Germinal center (tissue), 1 donor: ENCODE data around the gene SFXN3.
"Not testable (repeated sequence)": the region's sequence is repeated elsewhere in the genome, so short reads cannot be mapped to it uniquely, and the experiment has no call there.

ENCODE experiments used
- DNase-seq: peaks from one replicate; pipeline ENCODE4 v3.0.0; 2012; ENCODE audit warnings: mixed read lengths, low spot score

SFXN3 gene

GRCh38 chr10:101015582-101015973, 15.5 kb upstream of the SFXN3 start:
- DNase-seq = no peak

- no peak for DNase-seq
Observed at GRCh38 chr10:101016814-101017213, 14.2 kb upstream of the SFXN3 start.

GRCh38 chr10:101018118-101018599, 12.9 kb upstream of the SFXN3 start:
- peak; percentile 29 for DNase-seq

GRCh38 chr10:101018600-101019439, 12.2 kb upstream of the SFXN3 start:
- DNase-seq = peak; percentile 68

GRCh38 chr10:101019440-101019703, 11.7 kb upstream of the SFXN3 start:
- no peak for DNase-seq

GRCh38 chr10:101020427-101021075, 10.5 kb upstream of the SFXN3 start:
- no peak for DNase-seq

GRCh38 chr10:101021239-101021638, 9.8 kb upstream of the SFXN3 start:
- no peak for DNase-seq

- DNase-seq = no peak
Observed at GRCh38 chr10:101021692-101022251, 9.3 kb upstream of the SFXN3 start.

- no peak for DNase-seq
Observed at GRCh38 chr10:101022967-101023705, 7.9 kb upstream of the SFXN3 start.

- no peak for DNase-seq
Observed at GRCh38 chr10:101027106-101027720, 3.8 kb upstream of the SFXN3 start.

- DNase-seq = no peak
Observed at GRCh38 chr10:101028446-101029337, 2.3 kb upstream of the SFXN3 start.

GRCh38 chr10:101029520-101030295, 1.3 kb upstream of the SFXN3 start:
- no peak for DNase-seq

- no peak for DNase-seq
Observed at GRCh38 chr10:101030496-101031127, 422 bp upstream of the SFXN3 start.

GRCh38 chr10:101031796-101032636, 982 bp downstream of the SFXN3 start:
- DNase-seq = peak; percentile 56

GRCh38 chr10:101032637-101033224, 1.7 kb downstream of the SFXN3 start:
- DNase-seq = no peak

- no peak for DNase-seq
Observed at GRCh38 chr10:101033276-101033675, 2.2 kb downstream of the SFXN3 start.

- not testable (repeated sequence) for DNase-seq
Observed at GRCh38 chr10:101034404-101034803, 3.4 kb downstream of the SFXN3 start.

- DNase-seq = no peak
Observed at GRCh38 chr10:101035314-101035713, 4.3 kb downstream of the SFXN3 start.
